NOMO-1 treated with dmso at 0.1 percent for 144 hours (cell line): ENCODE measurements around the gene ATXN3.

ENCODE experiments used
- DNase-seq: peaks from one replicate; lab custom pipeline; 2025; ENCODE audit not compliant: unreplicated experiment; lab: John Stamatoyannopoulos, UW

Gene ATXN3

DNA sequence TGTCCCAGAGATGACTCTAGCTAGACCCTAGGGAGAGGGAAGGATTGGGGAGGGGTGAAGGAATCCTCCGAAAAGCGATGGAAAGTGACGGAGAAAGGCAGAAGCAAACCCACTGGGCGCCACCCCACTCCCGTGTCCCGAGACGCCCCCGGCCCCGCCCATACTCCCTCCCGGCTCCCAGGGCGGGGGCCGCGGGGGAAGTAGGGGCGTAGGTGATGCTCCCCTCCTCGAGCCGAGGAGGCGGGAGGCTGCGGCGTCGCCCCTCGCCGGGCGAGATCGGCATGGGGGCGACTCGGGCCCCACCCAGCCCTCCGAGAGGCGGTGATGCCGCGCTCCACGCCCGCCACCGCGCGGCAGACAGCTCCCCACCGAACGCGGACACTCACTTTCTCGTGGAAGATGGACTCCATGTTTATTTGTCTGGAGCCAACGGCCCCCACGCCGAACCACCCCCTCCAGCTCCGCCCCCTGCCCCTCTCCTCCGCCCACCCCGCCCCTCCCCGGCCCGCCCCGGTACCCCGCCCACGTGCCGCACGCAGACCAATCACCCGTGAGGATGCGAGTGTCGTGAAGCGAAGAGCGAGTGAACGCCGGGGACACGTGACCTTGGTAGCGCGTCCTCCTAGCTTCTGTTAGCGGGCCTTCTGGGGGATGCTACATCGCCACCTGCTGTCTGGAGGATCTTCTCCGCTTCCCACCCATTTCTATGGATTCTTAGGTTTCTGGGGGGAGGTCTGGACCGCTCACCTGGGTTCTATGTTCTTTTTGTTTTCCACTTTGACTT, at the start of gene ATXN3:
Gene ATXN3, minus strand, starts transcription at position 440 of the 784 bp plus-strand sequence. Its CDS starts 30 bp downstream, at position 410.
- peak; percentile 96 for DNase-seq

DNA sequence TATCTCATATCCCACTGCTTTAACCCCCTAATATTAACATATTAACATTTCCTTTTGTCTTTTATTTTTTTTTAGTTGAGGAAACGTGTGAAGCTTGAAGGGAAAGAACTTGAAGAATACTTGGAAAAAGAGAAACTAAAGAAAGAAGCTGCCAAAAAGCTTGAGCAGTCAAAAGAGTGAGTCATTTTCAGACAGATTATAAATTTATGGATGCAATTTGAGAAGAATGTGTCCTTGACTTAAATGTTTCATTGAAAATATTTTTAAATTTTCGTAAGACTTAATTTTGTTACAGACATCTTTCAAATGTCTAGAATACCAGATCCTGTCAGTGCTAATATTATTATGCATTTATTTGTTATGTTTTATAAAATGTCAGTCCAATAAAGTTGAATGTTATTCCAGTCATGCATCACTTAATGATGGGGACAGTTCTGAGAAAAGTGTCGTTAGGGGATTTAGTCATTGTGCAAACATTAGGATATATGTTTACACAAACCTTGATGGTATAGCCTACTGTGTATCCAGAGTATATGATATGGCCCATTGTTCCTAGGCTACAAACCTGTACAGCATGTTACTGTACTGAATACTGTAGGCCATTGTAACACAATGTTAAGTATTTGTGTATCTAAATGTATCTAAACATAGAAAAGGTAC, 48.0 kb upstream of the ATXN3 start:
- DNase-seq, result no peak

DNA sequence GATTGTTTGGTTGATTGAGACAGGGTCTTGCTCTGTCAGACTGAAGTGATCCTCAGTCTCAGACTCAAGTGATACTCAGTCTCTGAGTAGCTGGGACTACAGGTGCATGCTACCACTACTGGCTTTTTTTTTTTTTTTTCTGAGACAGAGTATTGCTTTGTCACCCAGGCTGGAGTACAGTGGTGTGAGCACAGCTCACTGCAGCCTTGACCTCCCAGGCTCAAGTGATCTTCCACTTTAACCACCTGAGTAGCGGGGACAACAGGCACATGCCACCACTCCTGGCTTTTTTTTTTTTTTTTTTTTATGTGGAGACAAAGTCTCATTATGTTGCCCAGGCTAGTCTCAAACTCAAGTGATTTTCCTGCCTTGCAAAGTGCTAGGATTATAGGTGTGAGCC, 47.2 kb upstream of the ATXN3 start:
- no peak for DNase-seq

DNA sequence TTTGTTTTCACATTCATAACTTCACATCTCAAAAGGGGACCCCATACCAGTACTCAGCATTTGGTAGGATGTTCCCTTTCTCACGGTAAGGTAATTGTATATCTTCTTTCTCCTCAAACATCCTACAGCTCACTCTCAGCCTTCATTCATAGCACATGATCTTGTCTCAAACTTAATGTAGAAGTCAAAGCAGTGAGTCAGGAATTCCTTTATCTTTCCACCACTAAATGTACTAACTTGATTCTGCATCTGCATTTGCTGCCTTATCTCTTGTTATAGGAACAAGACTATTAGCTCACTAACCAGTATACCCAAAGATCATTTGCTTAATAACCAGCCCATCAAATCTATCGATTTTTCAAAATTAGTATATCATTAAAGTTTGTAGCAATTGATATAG, 38.3 kb upstream of the ATXN3 start:
- DNase-seq, result no peak

DNA sequence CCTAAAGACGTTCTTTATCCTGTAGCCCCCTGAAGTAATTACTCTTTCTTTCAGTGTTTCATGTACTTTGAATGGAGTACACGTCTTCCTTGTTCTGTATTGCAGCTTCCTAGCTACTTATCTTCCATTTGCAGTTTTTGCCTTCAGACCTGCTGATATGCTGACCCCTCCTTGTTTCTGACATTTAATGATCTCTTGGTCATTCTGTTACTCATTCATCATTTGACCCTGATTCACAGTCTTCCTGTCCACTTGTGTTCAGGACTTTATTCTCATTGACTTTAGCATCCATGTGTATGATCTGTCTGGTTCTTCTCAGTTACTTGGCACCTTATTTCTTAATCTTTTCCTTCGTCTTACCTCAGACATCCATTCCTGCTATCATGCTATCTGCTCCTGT, 37.6 kb upstream of the ATXN3 start:
- no peak for DNase-seq

DNA sequence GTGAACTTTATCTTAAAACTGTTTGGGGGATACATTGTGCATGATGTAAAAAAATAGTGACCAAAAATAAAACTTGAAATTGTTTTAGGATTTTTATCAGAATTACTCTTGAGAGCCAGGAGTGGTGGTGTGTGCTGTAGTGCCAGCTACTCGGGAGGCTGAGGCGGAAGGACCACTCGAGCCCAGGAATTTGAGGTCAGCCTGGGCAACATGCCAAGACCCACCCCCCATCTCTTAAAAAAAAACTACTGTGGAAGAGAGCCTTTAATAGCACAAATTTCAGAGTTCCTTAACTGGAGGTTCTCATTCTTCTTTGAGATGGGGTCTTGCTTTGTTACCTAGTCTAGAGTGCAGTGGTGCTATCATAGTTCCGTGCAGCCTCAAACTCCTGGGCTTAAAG, 36.9 kb upstream of the ATXN3 start:
- DNase-seq, result no peak

DNA sequence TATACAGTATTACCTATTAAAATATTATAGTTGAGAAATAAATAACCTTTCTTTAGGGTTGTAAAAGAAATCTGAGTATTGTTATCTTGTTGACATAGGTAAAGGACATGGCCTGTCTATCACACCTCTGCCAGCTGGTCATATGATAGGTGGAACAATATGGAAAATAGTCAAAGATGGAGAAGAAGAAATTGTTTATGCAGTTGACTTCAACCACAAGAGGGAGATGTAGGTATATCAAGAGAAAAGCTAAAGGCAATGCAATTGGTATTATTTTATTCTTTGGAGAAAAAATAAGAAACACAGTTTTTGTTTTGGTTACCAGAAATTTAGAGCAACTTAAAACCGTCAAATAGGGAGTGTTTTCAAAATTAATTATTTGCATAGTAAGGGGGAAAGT, 28.9 kb upstream of the ATXN3 start:
- DNase-seq, result no peak

DNA sequence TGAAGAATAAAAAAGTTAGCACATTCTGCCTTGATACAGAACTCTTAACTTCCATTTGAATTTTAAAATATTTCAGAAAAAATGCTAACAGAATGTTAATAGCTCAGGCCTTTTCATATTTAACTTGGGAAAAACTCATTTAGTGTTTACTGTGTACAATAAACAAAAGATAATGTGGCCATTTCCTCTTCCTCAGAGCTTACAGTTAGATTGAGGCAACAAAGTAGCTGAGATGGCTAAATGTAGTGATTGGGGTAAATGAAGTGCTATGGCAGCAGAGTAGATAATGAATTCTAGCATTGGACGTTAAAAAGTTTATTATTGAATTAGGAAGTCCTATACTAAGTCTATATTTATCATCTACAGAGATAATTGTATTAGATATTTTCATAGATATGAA, 28.1 kb upstream of the ATXN3 start:
- DNase-seq, result no peak

DNA sequence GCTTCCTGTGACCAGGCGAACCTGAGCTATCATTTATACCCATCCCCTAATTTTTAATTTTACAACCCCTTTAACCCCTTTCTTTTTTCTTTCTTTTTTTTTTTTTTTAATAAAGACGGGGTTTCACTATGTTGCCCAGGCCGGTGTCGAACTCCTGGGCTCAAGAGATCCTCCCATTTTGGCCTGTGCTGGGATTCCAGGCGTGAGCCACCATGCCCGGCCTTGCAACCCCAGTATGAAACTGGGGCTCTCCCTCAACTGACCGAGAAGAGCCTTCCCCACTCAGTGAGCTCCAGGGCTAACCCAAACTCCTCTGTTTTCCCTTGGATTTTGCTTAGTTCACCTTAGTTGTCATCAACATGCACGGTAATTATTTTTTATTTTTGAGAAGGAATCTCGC, 16.4 kb upstream of the ATXN3 start:
- no peak for DNase-seq

DNA sequence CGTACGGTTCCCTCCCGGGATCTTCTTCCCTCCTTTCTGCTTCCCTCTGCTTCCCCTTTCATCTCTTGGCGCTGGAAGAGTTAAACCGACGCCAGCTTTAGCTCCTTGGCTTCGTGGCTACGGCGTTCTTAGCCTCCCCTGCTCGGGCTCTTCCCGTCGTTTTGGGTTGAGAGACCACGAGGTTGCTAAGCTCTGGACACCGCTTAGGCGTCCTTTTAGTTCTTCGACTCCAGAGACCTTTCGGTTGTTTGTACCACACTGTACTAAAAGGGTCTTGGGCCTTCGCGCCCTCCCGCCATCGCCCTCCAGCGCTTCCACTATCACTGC, 15.9 kb upstream of the ATXN3 start:
- DNase-seq, result no peak

DNA sequence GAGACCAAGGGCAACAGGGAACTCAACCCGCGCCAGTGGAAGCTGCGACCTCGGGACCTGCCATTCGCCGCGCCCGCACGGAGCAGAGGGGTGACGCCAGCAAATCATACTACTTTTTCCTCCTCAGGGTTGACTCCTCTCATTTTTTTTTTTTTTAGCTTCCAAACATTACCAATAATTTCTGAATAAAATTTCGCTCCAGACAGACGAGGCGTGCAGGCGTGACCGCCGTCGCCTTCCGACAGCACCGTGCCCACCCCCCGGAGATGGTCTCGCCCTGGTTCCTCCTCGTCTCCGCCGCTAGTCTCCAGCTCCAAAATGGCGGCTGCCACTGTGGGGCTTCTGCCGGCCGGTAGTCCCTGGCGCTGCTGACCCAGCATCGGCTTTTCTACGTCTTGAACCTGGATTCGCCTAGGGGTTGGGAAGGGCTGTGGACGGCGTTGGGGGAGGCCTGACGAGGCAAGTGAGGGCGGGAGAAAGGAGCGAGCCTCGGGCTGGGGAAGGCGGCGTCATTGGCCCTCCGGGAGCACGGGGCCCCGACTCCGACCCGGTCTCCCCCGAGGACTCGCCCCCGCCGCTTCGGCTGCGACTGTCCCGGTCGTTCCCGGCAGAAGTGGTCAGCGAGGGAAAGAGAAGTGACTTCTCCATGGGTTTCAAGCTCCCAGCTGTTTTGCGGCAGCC, 15.4 kb upstream of the ATXN3 start, which contains the start of the genes CPSF2 and NDUFB1:
Gene CPSF2, plus strand, starts transcription at position 300 of the 681 bp plus-strand sequence. CDS start 9,016 bp downstream, outside the sequence.
Gene NDUFB1, minus strand, starts transcription at position 37 of the 681 bp plus-strand sequence. CDS start 4,069 bp downstream, outside the sequence.
- DNase-seq, result peak; percentile 88

DNA sequence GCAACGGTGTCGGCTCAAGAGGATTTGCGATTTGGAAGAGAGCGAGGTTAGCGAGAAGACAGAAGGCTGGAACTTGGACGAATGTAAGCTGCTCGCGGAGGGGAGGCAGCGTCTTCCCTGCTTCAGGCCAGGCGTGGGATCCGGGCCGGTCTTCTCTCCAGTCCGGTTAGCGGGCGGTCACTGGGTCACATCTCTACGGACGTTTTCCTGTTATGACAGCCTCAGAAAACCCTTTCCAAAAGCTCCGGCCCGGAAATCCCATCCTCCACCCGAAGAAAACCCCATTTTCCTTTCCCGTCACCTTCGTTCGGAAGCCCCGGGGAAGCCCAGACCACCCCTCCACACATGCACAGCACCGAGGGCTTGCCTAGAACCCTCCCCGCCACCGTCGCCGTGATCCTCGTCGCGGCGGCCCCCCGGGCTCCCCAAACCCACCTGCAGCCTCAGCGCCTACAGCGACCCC, 14.9 kb upstream of the ATXN3 start:
- DNase-seq, result no peak

DNA sequence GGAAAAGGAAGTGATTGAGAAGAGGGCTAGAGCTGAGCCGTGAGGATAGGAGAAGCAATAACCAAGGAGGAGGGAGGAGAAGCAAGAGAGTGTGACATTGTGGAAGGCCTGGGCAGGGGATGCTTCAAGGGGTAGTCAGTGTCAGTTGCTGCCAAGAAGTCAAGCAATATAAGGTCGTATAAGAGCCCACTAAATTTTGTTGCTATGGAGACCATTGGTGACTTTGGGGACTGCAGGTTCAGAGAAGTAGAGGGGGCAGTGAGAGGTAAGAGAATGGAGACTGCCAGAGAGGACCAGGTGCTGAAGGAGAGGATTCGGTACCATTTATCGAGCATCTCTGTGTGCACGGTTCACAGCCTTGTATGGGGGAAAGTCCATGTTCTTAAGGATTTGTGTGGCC, 3.1 kb upstream of the ATXN3 start:
- DNase-seq, result no peak

DNA sequence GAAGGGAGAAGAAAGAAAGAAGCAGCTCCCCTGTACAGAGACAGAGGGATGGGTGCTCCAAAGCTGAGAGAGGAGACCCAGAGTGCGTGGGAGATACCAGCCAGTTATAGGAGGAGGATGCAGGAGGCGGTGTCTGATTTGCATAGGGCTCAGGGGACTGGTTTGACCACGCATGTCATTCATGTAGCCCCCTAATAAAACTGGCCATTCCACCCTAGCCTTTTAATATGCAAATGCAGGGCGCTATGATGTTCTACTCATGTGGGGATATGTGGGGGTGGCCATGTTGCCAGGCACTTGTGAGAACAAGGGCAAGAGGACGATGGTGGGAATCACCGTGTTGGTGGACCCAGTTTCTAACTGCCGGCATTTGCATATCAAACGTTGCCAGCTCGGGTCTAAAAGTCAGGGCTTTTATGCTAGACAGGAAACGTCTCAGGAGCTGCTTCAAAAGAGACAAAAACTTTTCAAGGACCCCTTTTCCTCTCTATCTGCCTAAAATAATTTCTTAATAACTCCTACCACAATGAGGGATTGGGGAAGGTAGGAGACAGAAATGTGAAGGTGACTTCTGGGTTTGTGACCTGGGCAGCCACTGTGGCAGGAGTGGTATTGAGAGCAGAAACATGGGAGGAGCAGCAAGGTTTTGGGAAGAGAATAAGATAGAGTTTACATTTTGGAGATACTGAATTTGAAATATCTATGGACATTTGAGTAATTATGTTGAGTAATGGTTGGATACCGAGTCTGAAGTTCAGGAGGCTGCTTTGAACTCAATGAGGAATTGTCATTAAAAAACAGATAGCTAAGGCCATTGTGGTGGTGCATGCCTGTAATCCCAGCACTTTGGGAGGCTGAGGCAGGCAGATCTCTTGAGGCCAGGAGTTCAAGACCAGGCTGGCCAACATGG, 2.2 kb upstream of the ATXN3 start:
- no peak for DNase-seq

DNA sequence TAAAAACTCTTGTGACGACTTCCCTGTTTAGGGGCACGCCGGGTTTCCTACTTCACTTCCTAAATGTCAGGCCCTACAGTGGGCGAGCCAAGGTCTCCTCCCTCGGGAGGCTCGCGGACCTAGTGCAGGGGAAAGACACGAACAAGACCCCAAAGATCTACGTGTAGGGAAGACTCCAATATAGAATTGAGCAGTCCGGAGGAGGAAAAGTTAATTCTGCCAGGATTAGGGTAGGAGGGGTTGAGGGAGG, 564 bp downstream of the ATXN3 start:
- DNase-seq, result no peak

DNA sequence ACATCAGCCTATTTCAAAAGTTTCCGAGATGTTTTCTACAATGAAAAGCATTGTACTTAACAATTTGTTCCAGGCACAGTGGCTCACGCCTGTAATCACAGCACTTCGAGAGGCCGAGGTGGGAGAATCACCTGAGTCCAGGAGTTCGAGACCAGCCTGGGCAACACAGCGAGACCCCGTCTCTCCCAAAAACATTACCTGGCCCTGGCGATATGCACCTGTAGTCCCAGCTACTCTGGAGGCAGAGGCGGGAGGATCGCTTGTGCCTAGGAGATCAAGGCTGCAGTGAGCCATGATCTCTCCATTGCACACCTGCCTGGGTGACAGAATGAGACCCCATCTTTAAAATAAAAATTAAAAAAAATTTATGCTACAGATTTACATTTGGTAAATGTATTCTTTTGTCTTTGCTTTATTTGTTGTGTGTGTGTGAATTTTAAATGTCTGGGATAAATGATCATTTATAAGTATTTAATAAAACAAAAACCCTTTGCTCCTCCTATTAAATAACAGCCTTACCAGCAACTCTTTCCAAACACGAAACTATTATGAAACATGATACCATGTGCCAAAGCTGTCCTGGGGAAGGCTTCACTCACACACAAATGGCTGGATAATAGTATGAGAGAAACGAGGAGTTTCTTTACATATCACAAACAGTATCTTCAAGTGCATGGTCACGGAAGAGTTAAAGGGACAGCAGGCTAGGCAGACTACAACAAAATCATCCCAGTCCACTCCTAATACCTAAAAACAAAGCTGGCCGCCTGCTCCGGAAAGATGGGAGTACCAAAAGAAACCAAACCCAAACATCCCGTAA, 1.1 kb downstream of the ATXN3 start:
- DNase-seq, result no peak

DNA sequence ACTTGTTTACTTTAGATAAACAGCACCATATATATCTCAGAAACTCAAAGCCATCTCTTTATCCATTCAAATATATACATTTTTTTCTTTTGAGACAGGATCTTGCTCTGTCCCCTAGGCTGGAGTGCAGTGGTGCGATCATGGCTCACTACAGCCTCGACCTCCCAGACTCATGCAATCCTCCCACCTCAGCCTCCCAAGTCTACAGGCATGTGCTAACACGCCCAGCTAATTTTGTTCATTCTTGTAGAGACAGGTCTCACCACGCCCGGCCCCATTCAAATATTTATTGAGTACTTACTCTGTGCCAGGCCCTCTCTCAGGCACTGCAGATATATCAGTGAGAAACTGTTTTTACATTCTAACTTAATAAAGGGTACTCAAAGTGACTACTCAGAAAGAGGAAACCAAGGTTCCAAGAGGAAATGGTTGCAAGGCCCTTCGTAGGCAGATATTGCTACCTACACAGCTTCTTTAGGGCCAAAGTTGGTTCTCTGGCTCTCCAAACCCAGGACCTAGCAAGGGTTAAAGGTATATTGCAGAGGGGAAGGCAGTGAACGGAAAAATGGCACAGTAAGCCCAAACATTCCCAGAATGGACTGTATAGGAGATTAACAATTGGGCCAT, 2.9 kb downstream of the ATXN3 start:
- DNase-seq, result no peak

DNA sequence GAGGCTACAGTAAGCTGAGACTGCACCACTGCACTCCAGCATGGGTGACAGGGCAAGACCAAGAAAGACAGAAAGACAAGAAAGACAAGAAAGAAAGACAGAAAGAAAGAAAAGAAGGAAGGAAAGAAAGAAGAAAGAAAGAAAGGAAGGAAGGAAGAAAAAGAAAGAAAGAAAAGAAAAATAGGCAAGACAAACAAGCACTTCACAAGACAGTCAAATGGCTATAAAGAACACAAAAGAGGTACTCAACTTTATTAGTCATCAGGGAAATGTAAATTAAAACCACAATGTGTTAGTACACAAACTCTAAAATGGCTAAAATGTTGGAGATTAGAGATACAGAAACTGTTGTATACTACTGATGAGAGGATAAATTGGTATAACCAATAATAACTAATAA, 6.6 kb downstream of the ATXN3 start:
- no peak for DNase-seq

DNA sequence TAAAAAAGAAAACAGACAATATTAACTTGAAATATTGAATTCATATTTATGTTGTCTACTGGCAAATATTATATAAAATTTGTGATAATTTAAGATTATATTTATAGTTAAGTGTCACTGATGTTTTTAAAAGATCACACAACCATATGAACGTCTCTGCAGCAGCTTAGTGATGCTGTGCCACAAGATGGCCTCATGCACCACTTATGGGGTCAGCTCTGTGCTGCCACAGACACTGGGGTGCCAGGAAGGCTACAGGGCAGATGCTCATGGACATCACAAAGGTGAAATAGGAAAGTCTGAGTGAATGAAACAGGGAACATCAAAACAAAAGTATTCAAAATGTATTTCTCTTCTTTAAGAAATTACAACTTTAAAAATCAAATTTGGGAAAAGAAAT, 13.1 kb downstream of the ATXN3 start:
- no peak for DNase-seq

DNA sequence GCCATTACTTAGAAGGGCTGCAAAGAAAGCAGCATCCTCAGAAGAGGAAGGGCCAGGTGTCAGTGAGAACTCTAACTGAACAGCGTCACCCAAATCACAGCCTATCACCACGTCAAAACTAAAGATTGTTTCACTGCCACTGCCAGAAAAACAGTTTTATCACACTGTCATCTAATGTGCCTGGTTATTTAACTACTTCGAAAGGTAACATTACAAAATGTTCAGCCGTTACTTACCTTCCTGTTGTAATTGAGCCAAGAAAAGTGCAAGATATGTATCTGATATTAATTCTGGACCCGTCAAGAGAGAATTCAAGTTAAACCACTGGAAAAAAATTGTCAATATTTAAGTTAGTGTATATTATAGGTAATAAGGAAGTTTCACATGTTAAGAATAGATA, 17.9 kb downstream of the ATXN3 start:
- DNase-seq, result no peak
